Upper lobe of left lung (tissue), 4 donors: ENCODE results near the gene ESPNL.

ENCODE experiments used
- CTCF ChIP-seq, 6 experiments: fragments of 450-650 bp in 4 of 6; fragments of 200-600 bp in 2 of 6; sonication (generic) in 2 of 6; IDR thresholded peaks; one replicate each; pipeline ENCODE4 v1.5.1; 2016 to 2019; ENCODE audit warnings: antibody characterized with exemption in 6 of 6
- EP300 ChIP-seq, 4 donors: sonication (generic); formaldehyde crosslinking; IDR thresholded peaks; one replicate each; pipeline ENCODE4 v1.5.1; 2017; ENCODE audit warnings: antibody characterized with exemption in 4 of 4, control low read depth in 2 of 4
- POLR2A ChIP-seq, 4 donors: fragments of 450-650 bp; IDR thresholded peaks; one replicate each; pipeline ENCODE4 v1.5.1; 2016 to 2017; ENCODE audit warnings: antibody characterized with exemption in 4 of 4, mild to moderate bottlenecking in 2 of 4

- TF ChIP-seq POLR2A (IDR thresholded peaks at IDR 0.05), result no peak
- TF ChIP-seq CTCF (IDR thresholded peaks at IDR 0.05), result no peak
- no peak for TF ChIP-seq EP300 (IDR thresholded peaks at IDR 0.05)
Measured at GRCh38 chr2:238142382-238143205, 42.5 kb downstream of the ESPNL start.
